Mesenchymal stem cell (in vitro differentiated cells and primary cell): ENCODE data around the gene UGT1A6.

Experiments used
- DNase-seq: peaks from one replicate; pipeline ENCODE4 v3.0.0-alpha.2; 2013
- H2AFZ ChIP-seq: one replicate; pipeline ENCODE4 v1.6.1; 2013; ENCODE audit warnings: low read depth, mild to moderate bottlenecking, control low read depth, inconsistent platforms, low read length, moderate library complexity
- H2AK5ac ChIP-seq: 2 replicates; pipeline ENCODE4 v1.6.1; 2013; ENCODE audit warnings: low read length, moderate library complexity, mild to moderate bottlenecking, inconsistent platforms; ENCODE audit not compliant: severe bottlenecking
- H2BK120ac ChIP-seq: one replicate; pipeline ENCODE4 v1.6.1; 2013; ENCODE audit warnings: low read depth, mild to moderate bottlenecking, inconsistent platforms, low read length, moderate library complexity
- H2BK12ac ChIP-seq, 2 experiments: one replicate each; pipeline ENCODE4 v1.6.1; 2013; ENCODE audit warnings: inconsistent platforms in 2 of 2, low read length in 2 of 2, mild to moderate bottlenecking in 2 of 2, moderate library complexity in 2 of 2, control low read depth in 1 of 2
- H2BK15ac ChIP-seq: one replicate; pipeline ENCODE4 v1.6.1; 2013; ENCODE audit warnings: mild to moderate bottlenecking, low read depth, inconsistent platforms; ENCODE audit not compliant: poor library complexity, severe bottlenecking
- H2BK5ac ChIP-seq: 2 replicates; pipeline ENCODE4 v1.6.1; 2013; ENCODE audit warnings: low read depth, mild to moderate bottlenecking, low read length, control low read depth, inconsistent platforms; ENCODE audit not compliant: poor library complexity, severe bottlenecking
- H3K14ac ChIP-seq, 2 experiments: one replicate each; pipeline ENCODE4 v1.6.1; 2013; ENCODE audit warnings: inconsistent platforms in 2 of 2, low read length in 2 of 2, control low read depth in 1 of 2, mild to moderate bottlenecking in 1 of 2, moderate library complexity in 1 of 2
- H3K18ac ChIP-seq, 2 experiments: one replicate each; pipeline ENCODE4 v1.6.1; 2013; ENCODE audit warnings: inconsistent platforms in 2 of 2, low read length in 2 of 2, control low read depth in 1 of 2, low read depth in 1 of 2, mild to moderate bottlenecking in 1 of 2
- H3K23ac ChIP-seq, 2 experiments: one replicate each; pipeline ENCODE4 v1.6.1; 2013; ENCODE audit warnings: inconsistent platforms in 2 of 2, low read length in 2 of 2, mild to moderate bottlenecking in 2 of 2, moderate library complexity in 2 of 2, control low read depth in 1 of 2
- H3K27ac ChIP-seq: 2 replicates; pipeline ENCODE4 v1.5.1; 2013; ENCODE audit warnings: mild to moderate bottlenecking, moderate library complexity, low read length, control low read depth, inconsistent platforms; ENCODE audit not compliant: poor library complexity, severe bottlenecking
- H3K27me3 ChIP-seq, 2 experiments: 2 replicates each; pipeline versions ENCODE4 v1.6.1 to v1.7.0; 2013; ENCODE audit warnings: low read length in 2 of 2, mild to moderate bottlenecking in 2 of 2, moderate library complexity in 2 of 2, control low read depth in 1 of 2, inconsistent platforms in 1 of 2; ENCODE audit not compliant: control insufficient read depth in 1 of 2, insufficient read depth in 1 of 2
- H3K36me3 ChIP-seq, 2 experiments: 2 replicates each; pipeline versions ENCODE4 v1.6.1 to v1.7.0; 2013; ENCODE audit warnings: low read length in 2 of 2, control low read depth in 1 of 2, inconsistent platforms in 1 of 2, low read depth in 1 of 2, mild to moderate bottlenecking in 1 of 2; ENCODE audit not compliant: insufficient read depth in 2 of 2, control insufficient read depth in 1 of 2
- H3K4ac ChIP-seq, 2 experiments: one replicate each; pipeline ENCODE4 v1.6.1; 2013; ENCODE audit warnings: inconsistent platforms in 2 of 2, low read length in 2 of 2, mild to moderate bottlenecking in 2 of 2, moderate library complexity in 2 of 2, control low read depth in 1 of 2, low read depth in 1 of 2
- H3K4me1 ChIP-seq: 2 replicates; pipeline ENCODE4 v1.6.1; 2013; ENCODE audit warnings: low read depth, low read length, control low read depth; ENCODE audit not compliant: control insufficient read depth, insufficient read depth
- H3K4me2 ChIP-seq: 2 replicates; pipeline ENCODE4 v1.6.1; 2013; ENCODE audit warnings: low read length, mild to moderate bottlenecking, inconsistent platforms; ENCODE audit not compliant: poor library complexity, severe bottlenecking
- H3K4me3 ChIP-seq, 2 experiments: 2 replicates each; pipeline versions ENCODE4 v1.5.1 to v1.7.0; 2013; ENCODE audit warnings: low read length in 2 of 2, mild to moderate bottlenecking in 2 of 2, control low read depth in 1 of 2, low read depth in 1 of 2; ENCODE audit not compliant: insufficient read depth in 1 of 2
- H3K79me1 ChIP-seq: replicated peaks from 2 replicates; pipeline ENCODE4 v1.6.1; 2013; ENCODE audit warnings: mild to moderate bottlenecking, control low read depth, low read length, inconsistent platforms; ENCODE audit not compliant: poor library complexity, severe bottlenecking
- H3K9ac ChIP-seq: 2 replicates; pipeline ENCODE4 v1.7.0; 2013; ENCODE audit warnings: mild to moderate bottlenecking, low read length, moderate library complexity
- H3K9me3 ChIP-seq: 2 replicates; pipeline ENCODE4 v1.7.0; 2013; ENCODE audit warnings: mild to moderate bottlenecking, low read length; ENCODE audit not compliant: control insufficient read depth
- H4K8ac ChIP-seq: one replicate; pipeline ENCODE4 v1.6.1; 2013; ENCODE audit warnings: inconsistent platforms, mild to moderate bottlenecking, low read length, moderate library complexity
- H4K91ac ChIP-seq: one replicate; pipeline ENCODE4 v1.6.1; 2013; ENCODE audit warnings: mild to moderate bottlenecking, low read length, inconsistent platforms
- WGBS: methylation state at CpG from one replicate; pipeline ENCODE4 v1.1.7; 2013; ENCODE audit warnings: mixed read lengths; 5-methylcytosine and 5-hydroxymethylcytosine counted together

UGT1A6 gene

DNA sequence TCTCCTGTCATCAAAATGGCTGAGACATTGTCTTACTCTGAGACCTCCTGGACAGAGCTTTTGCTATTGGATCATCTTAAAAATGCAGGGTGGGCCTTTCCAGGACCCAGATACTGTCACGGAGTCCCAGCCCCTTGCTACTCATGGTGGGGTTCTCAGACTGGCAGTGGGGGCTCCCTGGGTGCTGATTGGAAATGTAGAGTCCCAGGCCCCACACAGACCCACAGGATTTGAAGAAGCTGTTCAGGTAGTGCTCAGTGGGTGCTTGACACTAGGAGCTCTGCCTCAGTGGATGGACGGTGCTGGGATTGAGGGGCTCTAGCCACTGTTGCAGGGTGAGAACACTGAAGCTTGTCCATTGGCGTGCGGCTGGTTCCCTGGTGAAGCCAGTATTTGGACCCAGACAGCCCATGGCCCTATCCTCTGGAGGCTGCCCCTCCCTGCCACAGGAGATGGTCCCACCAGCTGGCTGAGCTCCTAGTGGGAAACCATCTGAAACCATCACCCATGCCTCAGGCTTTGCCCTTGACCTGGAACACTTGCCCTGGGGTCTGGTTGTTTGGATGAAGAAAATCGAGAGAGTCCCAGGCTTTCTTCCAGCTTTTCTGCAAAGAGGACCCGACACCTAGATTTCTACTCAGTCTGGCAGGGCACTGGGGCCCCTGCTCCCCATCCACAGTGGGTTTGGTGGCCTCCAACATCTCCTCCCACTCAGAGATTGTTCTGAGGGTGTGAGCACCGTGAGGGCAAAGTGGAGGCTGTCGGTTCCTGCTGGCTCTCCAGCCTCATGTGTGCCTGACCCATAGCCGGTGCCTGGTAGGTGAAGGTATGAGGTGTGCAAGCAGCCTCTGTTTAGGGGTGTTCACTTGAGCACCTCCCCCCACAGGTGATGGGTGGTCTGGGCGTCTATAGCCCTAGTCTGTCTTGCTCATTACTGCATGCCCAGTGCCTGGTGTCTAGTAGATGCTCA lies 115.6 kb downstream of the UGT1A6 start:
- Histone ChIP-seq H3K27ac (no peak overlapping the region), H3K36me3 (peaks cover 0 to 3% of the 10 kb centered on the region in 2 experiments), H4K91ac (no peak overlapping the region), H3K18ac (no peak overlapping the region), H2BK15ac (no peak overlapping the region), H3K4ac (no peak overlapping the region), H3K4me1 (no peaks in the 10 kb centered on the region), H2BK12ac (no peak overlapping the region), H3K4me3 (no peak overlapping the region), H3K79me1 (no peaks in the 10 kb centered on the region), H3K27me3 (peaks cover 54 to 68% of the 10 kb centered on the region in 2 experiments), H2BK5ac (no peak overlapping the region), H3K9me3 (no peaks in the 10 kb centered on the region), H3K23ac (no peak overlapping the region), H2AK5ac (no peak overlapping the region), H3K4me2 (no peak overlapping the region), H2BK120ac (no peak overlapping the region), H4K8ac (no peak overlapping the region), H3K14ac (no peak overlapping the region), H2AFZ (no peak overlapping the region), H3K9ac (no peak overlapping the region)
- 67% methylated on average over 10 of the region's 10 CpGs for WGBS
- DNase-seq: no peak

DNA sequence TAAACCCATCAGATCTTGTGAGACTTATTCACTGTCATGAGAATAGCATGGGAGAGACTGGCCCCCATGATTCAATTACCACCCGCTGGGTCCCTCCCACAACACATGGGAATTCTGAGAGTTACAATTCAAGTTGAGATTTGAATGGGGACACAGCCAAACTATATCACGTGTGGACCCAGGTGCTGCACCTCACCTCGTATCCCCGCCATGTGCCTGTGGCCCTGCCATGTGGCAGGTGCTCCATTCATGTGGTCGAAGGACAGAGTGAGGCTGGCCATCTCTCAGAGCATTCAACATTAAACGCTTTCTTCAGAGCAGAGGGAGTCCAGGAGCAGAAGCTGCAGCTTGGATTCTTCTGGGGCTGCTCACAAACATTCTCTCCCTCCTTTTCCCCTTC lies 117.7 kb downstream of the UGT1A6 start:
- Histone ChIP-seq H4K8ac (no peak overlapping the region), H3K27me3 (peaks cover 34 to 63% of the 10 kb centered on the region in 2 experiments), H3K9ac (no peak overlapping the region), H2BK12ac (no peak overlapping the region), H3K36me3 (peaks cover 0 to 3% of the 10 kb centered on the region in 2 experiments), H2AK5ac (no peak overlapping the region), H3K27ac (no peak overlapping the region), H3K4ac (no peak overlapping the region), H3K4me1 (no peaks in the 10 kb centered on the region), H3K18ac (no peak overlapping the region), H3K23ac (no peak overlapping the region), H2BK5ac (no peak overlapping the region), H2BK15ac (no peak overlapping the region), H3K4me2 (no peak overlapping the region), H3K4me3 (no peak overlapping the region), H3K79me1 (no peaks in the 10 kb centered on the region), H3K9me3 (no peaks in the 10 kb centered on the region), H4K91ac (no peak overlapping the region), H3K14ac (no peak overlapping the region), H2AFZ (no peak overlapping the region), H2BK120ac (no peak overlapping the region)
- no peak for DNase-seq
- 74% methylated on average over 6 of the region's 6 CpGs for WGBS

DNA sequence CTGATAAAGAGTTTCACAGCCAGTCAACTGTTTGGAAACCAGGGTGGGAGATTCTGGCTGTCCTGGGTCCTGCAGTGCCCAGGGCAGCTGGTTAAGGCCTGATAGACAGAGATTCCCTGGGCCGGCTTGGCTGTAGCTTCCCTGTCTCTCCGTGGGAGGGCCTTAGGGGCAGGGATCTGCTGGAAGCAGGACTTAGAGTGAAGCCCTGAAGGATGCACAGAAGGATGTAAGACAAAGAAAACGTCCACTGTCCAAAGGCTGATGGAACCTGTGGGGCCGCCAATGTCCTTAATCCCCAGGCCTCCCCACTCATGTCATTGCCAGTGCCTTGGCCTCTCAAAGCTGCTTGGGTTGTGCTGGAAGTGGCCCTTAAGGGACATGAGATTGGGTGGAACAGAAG lies 118.4 kb downstream of the UGT1A6 start:
- H3K4me3 ChIP-seq: no peak overlapping the region
- no peak overlapping the region for H3K23ac ChIP-seq
- no peak overlapping the region for H2BK5ac ChIP-seq
- peaks cover 31 to 63% of the 10 kb centered on the region in 2 experiments for H3K27me3 ChIP-seq
- H3K14ac ChIP-seq: no peak overlapping the region
- H3K18ac ChIP-seq: no peak overlapping the region
- no peak overlapping the region for H2BK120ac ChIP-seq
- H2BK12ac ChIP-seq: no peak overlapping the region
- H2BK15ac ChIP-seq: no peak overlapping the region
- no peaks in the 10 kb centered on the region for H3K79me1 ChIP-seq
- no peak overlapping the region for H3K4me2 ChIP-seq
- H3K27ac ChIP-seq: no peak overlapping the region
- DNase-seq: no peak
- 57% methylated on average over 4 of the region's 4 CpGs for WGBS
- H4K8ac ChIP-seq: no peak overlapping the region
- H2AK5ac ChIP-seq: no peak overlapping the region
- H3K4ac ChIP-seq: no peak overlapping the region
- H3K36me3 ChIP-seq: peaks cover 0 to 3% of the 10 kb centered on the region in 2 experiments
- H3K9ac ChIP-seq: no peak overlapping the region
- no peak overlapping the region for H2AFZ ChIP-seq
- no peak overlapping the region for H4K91ac ChIP-seq
- H3K9me3 ChIP-seq: no peaks in the 10 kb centered on the region
- no peaks in the 10 kb centered on the region for H3K4me1 ChIP-seq

DNA sequence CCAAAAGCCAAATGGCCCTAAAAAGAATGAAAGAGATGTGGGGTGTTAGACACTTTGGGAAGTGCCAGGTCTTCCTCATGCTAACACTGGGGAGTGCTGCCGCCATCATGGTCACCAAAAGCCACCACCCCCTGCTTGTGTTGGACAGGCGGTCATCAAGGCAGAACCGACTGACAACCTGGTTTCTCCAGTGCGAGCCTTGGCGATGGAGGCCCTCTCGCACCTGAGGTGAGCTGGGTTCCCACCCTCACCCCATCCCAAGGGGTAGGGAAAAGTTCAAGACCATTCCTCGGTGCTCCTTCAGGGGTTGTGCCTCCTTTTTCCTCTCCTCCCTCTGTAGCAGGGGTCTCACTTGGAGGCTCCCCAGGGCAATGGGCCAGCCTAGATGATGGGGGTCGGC lies 119.0 kb downstream of the UGT1A6 start:
- no peak overlapping the region for H2AK5ac ChIP-seq
- H3K27me3 ChIP-seq: peaks cover 31 to 63% of the 10 kb centered on the region in 2 experiments
- no peak overlapping the region for H2BK120ac ChIP-seq
- no peak overlapping the region for H2BK12ac ChIP-seq
- H3K4me1 ChIP-seq: peaks cover 2% of the 10 kb centered on the region
- H3K9me3 ChIP-seq: no peaks in the 10 kb centered on the region
- no peak overlapping the region for H3K9ac ChIP-seq
- H3K27ac ChIP-seq: no peak overlapping the region
- H3K4ac ChIP-seq: no peak overlapping the region
- H2BK5ac ChIP-seq: no peak overlapping the region
- DNase-seq: no peak
- H3K14ac ChIP-seq: no peak overlapping the region
- H4K8ac ChIP-seq: no peak overlapping the region
- no peak overlapping the region for H3K4me2 ChIP-seq
- no peaks in the 10 kb centered on the region for H3K79me1 ChIP-seq
- H3K4me3 ChIP-seq: no peak overlapping the region
- 71% methylated on average over 8 of the region's 8 CpGs for WGBS
- no peak overlapping the region for H4K91ac ChIP-seq
- H2BK15ac ChIP-seq: no peak overlapping the region
- peaks cover 0 to 3% of the 10 kb centered on the region in 2 experiments for H3K36me3 ChIP-seq
- no peak overlapping the region for H3K23ac ChIP-seq
- no peak overlapping the region for H2AFZ ChIP-seq
- no peak overlapping the region for H3K18ac ChIP-seq
